Loucy (cell line): ENCODE data around the gene RGR.

Experiments
- H2AFZ ChIP-seq: fragments of 200-600 bp; sonication (generic); 2 replicates; pipeline ENCODE4 v1.6.0; 2016; ENCODE audit warnings: antibody characterized with exemption, mild to moderate bottlenecking, low read length, moderate library complexity
- H3F3A ChIP-seq: fragments of 200-600 bp; 2 replicates; pipeline ENCODE4 v1.6.0; 2016; ENCODE audit warnings: antibody characterized with exemption, low read depth, mild to moderate bottlenecking
- H3K27me3 ChIP-seq: fragments of 200-600 bp; sonication (generic); 2 replicates; pipeline ENCODE4 v1.6.1; 2014; ENCODE audit warnings: low read length, mild to moderate bottlenecking; ENCODE audit not compliant: insufficient read depth, poor library complexity, severe bottlenecking
- H3K36me3 ChIP-seq: fragments of 200-600 bp; sonication (generic); 2 replicates; pipeline ENCODE4 v1.6.1; 2016; ENCODE audit warnings: low read length; ENCODE audit not compliant: insufficient read depth
- H3K4me1 ChIP-seq: fragments of 200-600 bp; sonication (generic); 2 replicates; pipeline ENCODE4 v1.5.1; 2014; ENCODE audit warnings: low read length, mild to moderate bottlenecking; ENCODE audit not compliant: insufficient read depth, poor library complexity, severe bottlenecking
- H3K4me2 ChIP-seq: fragments of 200-600 bp; sonication (generic); 2 replicates; pipeline ENCODE4 v1.6.0; 2014; ENCODE audit warnings: antibody characterized with exemption, low read length, low read depth, mild to moderate bottlenecking; ENCODE audit not compliant: poor library complexity, severe bottlenecking
- H3K4me3 ChIP-seq: fragments of 200-600 bp; sonication (generic); 2 replicates; pipeline ENCODE4 v1.5.1; 2014; ENCODE audit warnings: low read length, mild to moderate bottlenecking, mixed read lengths; ENCODE audit not compliant: poor library complexity, severe bottlenecking
- H3K79me2 ChIP-seq: fragments of 200-600 bp; sonication (generic); 2 replicates; pipeline ENCODE4 v1.6.1; 2014; ENCODE audit warnings: low read length; ENCODE audit not compliant: insufficient read depth
- H3K9ac ChIP-seq: fragments of 200-600 bp; sonication (generic); 2 replicates; pipeline ENCODE4 v1.6.0; 2014; ENCODE audit warnings: mild to moderate bottlenecking, low read depth, low read length, moderate library complexity; ENCODE audit not compliant: poor library complexity, severe bottlenecking
- H3K9me2 ChIP-seq: fragments of 200-600 bp; sonication (generic); replicated peaks from 2 replicates; pipeline ENCODE4 v1.6.1; 2016; ENCODE audit warnings: low read depth, low read length, mixed read lengths
- H3K9me3 ChIP-seq: fragments of 200-600 bp; sonication (generic); 2 replicates; pipeline ENCODE4 v1.6.1; 2014; ENCODE audit warnings: mild to moderate bottlenecking, antibody characterized with exemption, low read length, low read depth; ENCODE audit not compliant: insufficient read depth
- H4K20me1 ChIP-seq: fragments of 200-600 bp; sonication (generic); 2 replicates; pipeline ENCODE4 v1.6.0; 2014; ENCODE audit warnings: antibody characterized with exemption, low read length, mild to moderate bottlenecking; ENCODE audit not compliant: insufficient read depth, poor library complexity, severe bottlenecking
- CTCF ChIP-seq: fragments of 200-600 bp; sonication (generic); conservative IDR thresholded peaks from 2 replicates; pipeline ENCODE4 v1.5.1; 2014; ENCODE audit warnings: mild to moderate bottlenecking, antibody characterized with exemption, low read length
- EZH2phosphoT487 ChIP-seq: fragments of 200-600 bp; IDR thresholded peaks from 2 replicates; pipeline ENCODE4 v1.6.1; 2018; ENCODE audit warnings: antibody characterized with exemption, mild to moderate bottlenecking, moderate library complexity, borderline replicate concordance

RGR gene

DNA sequence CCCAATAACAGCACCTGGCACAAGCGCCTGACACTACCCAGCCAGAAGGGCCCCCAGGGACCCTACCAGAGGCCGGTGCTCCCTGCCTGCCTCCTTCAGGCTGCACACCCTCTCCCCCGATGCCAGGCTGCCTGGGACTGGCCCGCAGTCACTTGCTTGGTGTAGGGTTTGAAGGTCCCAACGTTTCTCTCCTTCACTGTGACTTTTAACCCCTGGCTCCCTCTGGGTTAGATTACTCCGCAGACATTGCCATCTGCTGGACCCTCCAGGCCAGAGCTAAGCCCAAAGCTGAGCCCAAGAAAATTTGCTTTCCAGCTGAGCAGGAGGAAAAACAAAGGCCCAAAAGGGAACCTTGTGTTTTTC lies 43.6 kb upstream of the RGR start:
- H3K4me1 ChIP-seq, result no peaks in the 10 kb centered on the region
- TF ChIP-seq CTCF, result no peak
- TF ChIP-seq EZH2phosphoT487, result no peak
- H3K79me2 ChIP-seq, result no peaks in the 10 kb centered on the region
- no peaks in the 10 kb centered on the region for H3K9me2 ChIP-seq
- no peaks in the 10 kb centered on the region for H3K27me3 ChIP-seq
- no peak overlapping the region for H3K9ac ChIP-seq
- no peaks in the 10 kb centered on the region for H4K20me1 ChIP-seq
- no peak overlapping the region for H3K4me3 ChIP-seq
- H3K4me2 ChIP-seq, result no peak overlapping the region
- H3F3A ChIP-seq, result no peaks in the 10 kb centered on the region
- no peak overlapping the region for H2AFZ ChIP-seq
- no peaks in the 10 kb centered on the region for H3K9me3 ChIP-seq
- no peaks in the 10 kb centered on the region for H3K36me3 ChIP-seq

DNA sequence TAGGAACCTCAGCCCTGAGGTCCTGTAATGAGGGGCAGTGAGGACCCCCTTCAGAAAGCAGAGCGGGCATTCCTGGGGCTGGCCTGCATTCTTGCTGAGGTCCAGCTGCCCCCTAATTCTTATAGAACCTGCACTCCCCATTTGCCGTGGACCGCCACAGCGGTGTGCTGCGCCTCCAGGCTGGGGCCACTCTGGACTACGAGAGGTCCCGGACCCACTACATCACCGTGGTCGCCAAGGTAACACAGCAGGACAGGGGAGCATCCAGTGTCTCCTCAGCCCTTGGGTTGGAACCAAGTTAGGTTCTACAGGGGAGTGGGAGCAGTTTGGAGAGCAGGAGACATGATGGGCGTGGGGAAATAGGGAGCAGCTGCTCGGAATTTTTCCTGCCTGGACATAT lies 43.2 kb upstream of the RGR start:
- Histone ChIP-seq H3F3A (no peaks in the 10 kb centered on the region), H3K27me3 (no peaks in the 10 kb centered on the region), H3K4me1 (no peaks in the 10 kb centered on the region), H3K9me3 (no peaks in the 10 kb centered on the region), H4K20me1 (no peaks in the 10 kb centered on the region), H3K4me3 (no peak overlapping the region), H2AFZ (no peak overlapping the region), H3K9me2 (no peaks in the 10 kb centered on the region), H3K9ac (no peak overlapping the region), H3K79me2 (no peaks in the 10 kb centered on the region), H3K36me3 (no peaks in the 10 kb centered on the region), H3K4me2 (no peak overlapping the region)
- TF ChIP-seq EZH2phosphoT487 (no peak), CTCF (no peak)

DNA sequence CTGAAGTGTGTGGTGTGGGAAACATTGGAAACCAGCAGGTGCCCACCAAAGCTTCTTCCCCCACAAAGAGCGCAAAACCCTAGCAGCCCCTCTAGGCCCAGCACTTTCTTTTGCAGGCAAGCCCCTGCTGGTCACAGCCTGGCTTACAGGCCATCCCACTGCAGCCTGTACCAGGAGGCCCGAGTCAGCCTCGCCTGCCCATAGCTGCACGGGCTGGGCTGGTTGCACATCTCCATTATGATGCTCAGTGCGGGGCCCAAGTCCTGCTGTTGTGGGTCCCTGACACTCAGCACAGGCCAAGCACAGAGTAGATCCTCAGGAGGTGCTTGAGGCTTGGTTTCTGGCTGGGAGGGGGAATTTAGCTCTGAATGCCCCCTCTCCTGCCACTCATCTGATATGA lies 42.5 kb upstream of the RGR start:
- no peaks in the 10 kb centered on the region for H3F3A ChIP-seq
- no peaks in the 10 kb centered on the region for H3K36me3 ChIP-seq
- no peak for TF ChIP-seq EZH2phosphoT487
- no peak for TF ChIP-seq CTCF
- no peak overlapping the region for H3K4me2 ChIP-seq
- no peak overlapping the region for H2AFZ ChIP-seq
- H4K20me1 ChIP-seq, result no peaks in the 10 kb centered on the region
- no peaks in the 10 kb centered on the region for H3K4me1 ChIP-seq
- no peaks in the 10 kb centered on the region for H3K9me2 ChIP-seq
- H3K27me3 ChIP-seq, result no peaks in the 10 kb centered on the region
- H3K79me2 ChIP-seq, result no peaks in the 10 kb centered on the region
- no peak overlapping the region for H3K4me3 ChIP-seq
- H3K9ac ChIP-seq, result no peak overlapping the region
- H3K9me3 ChIP-seq, result no peaks in the 10 kb centered on the region
